ENCODE results near the gene SH3RF3. TPM values are rescaled to one million over a fixed set of nuclear protein-coding genes. Genes with fewer than 3 reads are reported as not detected.
A peak's percentile ranks its signal among the peaks of the same experiment; 100 is the strongest.

SH3RF3 gene
- total RNA-seq, 1 experiment from 2014 or later = 0.98 TPM

- intact Hi-C loops (cut with micrococcal nuclease; ENCODE audit: unreplicated experiment) = no loop called here
- no peak overlapping the region for H3K4me3 Mint-ChIP-seq (ENCODE audit: unreplicated experiment)
These were observed 74.4 kb downstream of the SH3RF3 start for GRCh38 chr2:109203246-109204011.

GRCh38 chr2:109204412-109204811 is 75.4 kb downstream of the SH3RF3 start:
- no peaks in the 10 kb centered on the region for H3K36me3 Mint-ChIP-seq (ENCODE audit: insufficient read depth, unreplicated experiment)
- DNase-seq = no peak
- H3K9me3 Mint-ChIP-seq (ENCODE audit: unreplicated experiment) = no peaks in the 10 kb centered on the region
- intact Hi-C loops (cut with micrococcal nuclease; ENCODE audit: unreplicated experiment) = no loop called here
- H3K4me1 Mint-ChIP-seq (ENCODE audit: low read depth, unreplicated experiment) = peaks cover 11% of the 10 kb centered on the region
- ChIA-PET POLR2A (no interaction called here), CTCF (interaction anchor here (0.6 kb wide), 1 partner anchor 77 kb away, joined by 3 read pairs; no protein-coding TSS in a partner anchor)
- no peaks in the 10 kb centered on the region for H3K27me3 ChIP-seq (replicated peaks; ENCODE audit: control insufficient read depth, insufficient read depth, low read length)
- no peaks in the 10 kb centered on the region for H3K27me3 Mint-ChIP-seq (ENCODE audit: insufficient read depth, unreplicated experiment)
- no TSS peak for BruUV-seq (replicated peaks)
- H3K9me3 ChIP-seq = no peaks in the 10 kb centered on the region
- no peak overlapping the region for H3K4me3 Mint-ChIP-seq (ENCODE audit: unreplicated experiment)
- peak in 1 of 2 experiments; percentile 11 for TF ChIP-seq CTCF (IDR thresholded peaks at IDR 0.05; ENCODE audit: insufficient read depth in 1 of 2, low read depth in 1 of 2, low read length in 1 of 2, severe bottlenecking in 1 of 2, unreplicated experiment in 1 of 2)
- H3K27ac Mint-ChIP-seq (ENCODE audit: unreplicated experiment) = no peak overlapping the region
- peaks cover 15% of the 10 kb centered on the region for H3K4me1 ChIP-seq
- H3K36me3 ChIP-seq (ENCODE audit: control insufficient read depth, insufficient read depth, low read length) = no peaks in the 10 kb centered on the region
- H3K4me3 ChIP-seq (ENCODE audit: low read depth, low read length) = no peak overlapping the region

More at GRCh38 chr2:109203246-109204011, 74.4 kb downstream of the SH3RF3 start:
- peaks cover 15% of the 10 kb centered on the region for H3K4me1 ChIP-seq
- no peak for DNase-seq
- H3K36me3 ChIP-seq (ENCODE audit: control insufficient read depth, insufficient read depth, low read length) = no peaks in the 10 kb centered on the region
- no peak for TF ChIP-seq CTCF (IDR thresholded peaks at IDR 0.05; ENCODE audit: insufficient read depth in 1 of 2, low read depth in 1 of 2, low read length in 1 of 2, severe bottlenecking in 1 of 2, unreplicated experiment in 1 of 2)
- Mint-ChIP-seq H3K9me3 (ENCODE audit: unreplicated experiment) (no peaks in the 10 kb centered on the region), H3K36me3 (ENCODE audit: insufficient read depth, unreplicated experiment) (no peaks in the 10 kb centered on the region), H3K27me3 (ENCODE audit: insufficient read depth, unreplicated experiment) (no peaks in the 10 kb centered on the region), H3K27ac (ENCODE audit: unreplicated experiment) (no peak overlapping the region), H3K4me1 (ENCODE audit: low read depth, unreplicated experiment) (peaks cover 11% of the 10 kb centered on the region)
- no peaks in the 10 kb centered on the region for H3K9me3 ChIP-seq
- H3K4me3 ChIP-seq (ENCODE audit: low read depth, low read length) = no peak overlapping the region
- ChIA-PET CTCF (no interaction called here), POLR2A (no interaction called here)
- no TSS peak for BruUV-seq (replicated peaks)
- no peaks in the 10 kb centered on the region for H3K27me3 ChIP-seq (replicated peaks; ENCODE audit: control insufficient read depth, insufficient read depth, low read length)

GRCh38 chr2:109205447-109205846 is 76.4 kb downstream of the SH3RF3 start:
- BruUV-seq (replicated peaks) = no TSS peak
- intact Hi-C loops (cut with micrococcal nuclease; ENCODE audit: unreplicated experiment) = no loop called here
- peaks cover 11% of the 10 kb centered on the region for H3K4me1 Mint-ChIP-seq (ENCODE audit: low read depth, unreplicated experiment)
- H3K36me3 ChIP-seq (ENCODE audit: control insufficient read depth, insufficient read depth, low read length) = no peaks in the 10 kb centered on the region
- peaks cover 15% of the 10 kb centered on the region for H3K4me1 ChIP-seq
- POLR2A ChIA-PET = no interaction called here
- peaks cover 2% of the 10 kb centered on the region for H3K27me3 Mint-ChIP-seq (ENCODE audit: insufficient read depth, unreplicated experiment)
- no peak overlapping the region for H3K27ac Mint-ChIP-seq (ENCODE audit: unreplicated experiment)
- no peak overlapping the region for H3K4me3 ChIP-seq (ENCODE audit: low read depth, low read length)
- H3K27me3 ChIP-seq (replicated peaks; ENCODE audit: control insufficient read depth, insufficient read depth, low read length) = no peaks in the 10 kb centered on the region
- no peaks in the 10 kb centered on the region for H3K9me3 ChIP-seq
- no peak for DNase-seq
- H3K9me3 Mint-ChIP-seq (ENCODE audit: unreplicated experiment) = no peaks in the 10 kb centered on the region
- H3K4me3 Mint-ChIP-seq (ENCODE audit: unreplicated experiment) = no peak overlapping the region
- CTCF ChIA-PET = no interaction called here
- no peak for TF ChIP-seq CTCF (IDR thresholded peaks at IDR 0.05; ENCODE audit: insufficient read depth in 1 of 2, low read depth in 1 of 2, low read length in 1 of 2, severe bottlenecking in 1 of 2, unreplicated experiment in 1 of 2)
- H3K36me3 Mint-ChIP-seq (ENCODE audit: insufficient read depth, unreplicated experiment) = no peaks in the 10 kb centered on the region

Measured in Caco-2 (cell line).